T-helper 17 cell (primary cell): Measurements from ENCODE around the gene ZIC4. TPM values are rescaled to one million over a fixed set of nuclear protein-coding genes. Genes with fewer than 3 reads are reported as not detected.

Experiments
- ATAC-seq: fragments of 150-1000 bp; cut with Tn5 transposase; 2 replicates; pipeline ENCODE4 v1.10.0; 2021; ENCODE audit warnings: mild to moderate bottlenecking, moderate library complexity
- DNase-seq, 3 donors: peaks; one replicate each; pipeline versions ENCODE4 v3.0.0 to v3.0.0-alpha.2; 2020 to 2021
- H3K9me3 ChIP-seq: one replicate; pipeline ENCODE4 v1.7.0; 2013; ENCODE audit warnings: low read length, mild to moderate bottlenecking; ENCODE audit not compliant: control insufficient read depth, poor library complexity, severe bottlenecking
- H3K27ac Mint-ChIP-seq: one replicate; pipeline ENCODE4 v1.8.0; 2022; ENCODE audit warnings: mild to moderate bottlenecking, moderate library complexity, mixed read lengths
- H3K27me3 Mint-ChIP-seq: one replicate; pipeline ENCODE4 v1.8.0; 2022; ENCODE audit warnings: mixed read lengths
- H3K36me3 Mint-ChIP-seq: one replicate; pipeline ENCODE4 v1.8.0; 2022; ENCODE audit warnings: low read depth, mixed read lengths
- H3K4me1 Mint-ChIP-seq: one replicate; pipeline ENCODE4 v1.8.0; 2022; ENCODE audit warnings: mild to moderate bottlenecking, mixed read lengths
- H3K4me3 Mint-ChIP-seq: one replicate; pipeline ENCODE4 v1.8.0; 2022; ENCODE audit warnings: mild to moderate bottlenecking, moderate library complexity, mixed read lengths
- total RNA-seq, 4 donors: library from RNA in 2 of 4; stranded (reverse) in 2 of 4; gene quantifications; one replicate each; pipeline ENCODE4 v1.2.3 and lab custom pipeline; 2022 to 2026

Gene ZIC4
- total RNA-seq, 2 donors from 2014 or later = not detected

- DNase-seq (no peak), ATAC-seq (no peak)
- Mint-ChIP-seq H3K4me3 (no peak overlapping the region), H3K36me3 (no peaks in the 10 kb centered on the region), H3K27ac (no peak overlapping the region), H3K27me3 (peaks cover 81% of the 10 kb centered on the region), H3K4me1 (no peaks in the 10 kb centered on the region)
- no peaks in the 10 kb centered on the region for H3K9me3 ChIP-seq
These were observed 18.3 kb downstream of the ZIC4 start for GRCh38 chr3:147387885-147388699.

- H3K36me3 Mint-ChIP-seq = no peaks in the 10 kb centered on the region
- no peak for DNase-seq
- H3K9me3 ChIP-seq = no peaks in the 10 kb centered on the region
- no peak overlapping the region for H3K4me3 Mint-ChIP-seq
- H3K27me3 Mint-ChIP-seq = peaks cover 76% of the 10 kb centered on the region
- no peak for ATAC-seq
- no peaks in the 10 kb centered on the region for H3K4me1 Mint-ChIP-seq
- no peak overlapping the region for H3K27ac Mint-ChIP-seq
These were observed 19.0 kb downstream of the ZIC4 start for GRCh38 chr3:147387291-147387884.

GRCh38 chr3:147385059-147386012 lies 21.0 kb downstream of the ZIC4 start:
- ATAC-seq (no peak), DNase-seq (no peak)
- Mint-ChIP-seq H3K27me3 (peaks cover 79% of the 10 kb centered on the region), H3K27ac (no peak overlapping the region), H3K4me1 (no peaks in the 10 kb centered on the region), H3K36me3 (peaks cover 2% of the 10 kb centered on the region), H3K4me3 (no peak overlapping the region)
- H3K9me3 ChIP-seq = no peaks in the 10 kb centered on the region

GRCh38 chr3:147384210-147385058 lies 21.9 kb downstream of the ZIC4 start:
- no peak overlapping the region for H3K27ac Mint-ChIP-seq
- no peak overlapping the region for H3K4me3 Mint-ChIP-seq
- H3K36me3 Mint-ChIP-seq = peaks cover 2% of the 10 kb centered on the region
- ATAC-seq (no peak), DNase-seq (no peak)
- no peaks in the 10 kb centered on the region for H3K9me3 ChIP-seq
- H3K27me3 Mint-ChIP-seq = peaks cover 82% of the 10 kb centered on the region
- no peaks in the 10 kb centered on the region for H3K4me1 Mint-ChIP-seq

GRCh38 chr3:147383617-147384016 lies 22.7 kb downstream of the ZIC4 start:
- no peaks in the 10 kb centered on the region for H3K9me3 ChIP-seq
- ATAC-seq (no peak), DNase-seq (no peak)
- Mint-ChIP-seq H3K27me3 (peaks cover 82% of the 10 kb centered on the region), H3K36me3 (peaks cover 2% of the 10 kb centered on the region), H3K4me3 (no peak overlapping the region), H3K27ac (no peak overlapping the region), H3K4me1 (no peaks in the 10 kb centered on the region)

GRCh38 chr3:147381596-147381995 lies 24.7 kb downstream of the ZIC4 start:
- DNase-seq (no peak), ATAC-seq (no peak)
- no peak overlapping the region for H3K4me3 Mint-ChIP-seq
- no peaks in the 10 kb centered on the region for H3K4me1 Mint-ChIP-seq
- H3K27me3 Mint-ChIP-seq = peaks cover 82% of the 10 kb centered on the region
- H3K9me3 ChIP-seq = no peaks in the 10 kb centered on the region
- H3K27ac Mint-ChIP-seq = no peak overlapping the region
- H3K36me3 Mint-ChIP-seq = peaks cover 2% of the 10 kb centered on the region

GRCh38 chr3:147380977-147381376 lies 25.4 kb downstream of the ZIC4 start:
- ATAC-seq = no peak
- peaks cover 1% of the 10 kb centered on the region for H3K9me3 ChIP-seq
- H3K27ac Mint-ChIP-seq = no peak overlapping the region
- H3K4me3 Mint-ChIP-seq = no peak overlapping the region
- H3K27me3 Mint-ChIP-seq = peaks cover 77% of the 10 kb centered on the region
- DNase-seq = no peak
- H3K4me1 Mint-ChIP-seq = no peaks in the 10 kb centered on the region
- H3K36me3 Mint-ChIP-seq = peaks cover 2% of the 10 kb centered on the region

- Mint-ChIP-seq H3K4me1 (no peaks in the 10 kb centered on the region), H3K4me3 (no peak overlapping the region), H3K27me3 (peaks cover 72% of the 10 kb centered on the region), H3K27ac (no peak overlapping the region), H3K36me3 (peaks cover 2% of the 10 kb centered on the region)
- ATAC-seq (no peak), DNase-seq (no peak)
- peaks cover 2% of the 10 kb centered on the region for H3K9me3 ChIP-seq
These were observed 25.9 kb downstream of the ZIC4 start for GRCh38 chr3:147380387-147380951.

- Mint-ChIP-seq H3K4me1 (no peaks in the 10 kb centered on the region), H3K4me3 (no peak overlapping the region), H3K27me3 (peaks cover 64% of the 10 kb centered on the region), H3K36me3 (peaks cover 2% of the 10 kb centered on the region), H3K27ac (no peak overlapping the region)
- ATAC-seq (no peak), DNase-seq (no peak)
- H3K9me3 ChIP-seq = peaks cover 2% of the 10 kb centered on the region
These were observed 26.7 kb downstream of the ZIC4 start for GRCh38 chr3:147379651-147380050.

- no peak for DNase-seq
- H3K27me3 Mint-ChIP-seq = peaks cover 70% of the 10 kb centered on the region
These were observed 28.7 kb downstream of the ZIC4 start for GRCh38 chr3:147377412-147378367.

GRCh38 chr3:147373301-147373700 lies 33.0 kb downstream of the ZIC4 start:
- ATAC-seq = no peak
- Mint-ChIP-seq H3K27me3 (peaks cover 77% of the 10 kb centered on the region), H3K4me1 (no peaks in the 10 kb centered on the region), H3K36me3 (peaks cover 7% of the 10 kb centered on the region), H3K4me3 (no peak overlapping the region), H3K27ac (no peak overlapping the region)
- DNase-seq = no peak
- peaks cover 2% of the 10 kb centered on the region for H3K9me3 ChIP-seq

More at GRCh38 chr3:147377412-147378367, 28.7 kb downstream of the ZIC4 start:
- H3K9me3 ChIP-seq = peaks cover 2% of the 10 kb centered on the region
- ATAC-seq = no peak
- Mint-ChIP-seq H3K4me3 (no peak overlapping the region), H3K4me1 (no peaks in the 10 kb centered on the region), H3K36me3 (peaks cover 2% of the 10 kb centered on the region), H3K27ac (no peak overlapping the region)
